ENCODE results near the gene STK39. TPM values are rescaled to one million over a fixed set of nuclear protein-coding genes. Genes with fewer than 3 reads are reported as not detected.
A peak's percentile ranks its signal among the peaks of the same experiment; 100 is the strongest.

Gene STK39
- total RNA-seq, 1 donor from 2014 or later = 29.6 TPM

GRCh38 chr2:168182550-168183249, 64.7 kb downstream of the STK39 start:
- no peak for ATAC-seq

- no peak for ATAC-seq
Observed at GRCh38 chr2:168181825-168182224, 65.6 kb downstream of the STK39 start.

- ATAC-seq = no peak
Observed at GRCh38 chr2:168180914-168181313, 66.5 kb downstream of the STK39 start.

GRCh38 chr2:168180483-168180882, 66.9 kb downstream of the STK39 start:
- ATAC-seq = no peak

GRCh38 chr2:168179592-168179991, 67.8 kb downstream of the STK39 start:
- peak; percentile 55 for ATAC-seq

- ATAC-seq = peak; percentile 37
Observed at GRCh38 chr2:168178520-168179324, 68.7 kb downstream of the STK39 start.

GRCh38 chr2:168176402-168176801, 71.0 kb downstream of the STK39 start:
- ATAC-seq = no peak

- no peak for ATAC-seq
Observed at GRCh38 chr2:168175469-168175868, 71.9 kb downstream of the STK39 start.

GRCh38 chr2:168174756-168175155, 72.6 kb downstream of the STK39 start:
- no peak for ATAC-seq

GRCh38 chr2:168172071-168172470, 75.3 kb downstream of the STK39 start:
- no peak for ATAC-seq

GRCh38 chr2:168171059-168171762, 76.2 kb downstream of the STK39 start:
- ATAC-seq = no peak

- ATAC-seq = no peak
Observed at GRCh38 chr2:168169097-168169745, 78.2 kb downstream of the STK39 start.

GRCh38 chr2:168167511-168168263, 79.7 kb downstream of the STK39 start:
- no peak for ATAC-seq

GRCh38 chr2:168166902-168167510, 80.4 kb downstream of the STK39 start:
- no peak for ATAC-seq

- no peak for ATAC-seq
Observed at GRCh38 chr2:168165985-168166901, 81.2 kb downstream of the STK39 start.

- ATAC-seq = no peak
Observed at GRCh38 chr2:168165397-168165796, 82.0 kb downstream of the STK39 start.

GRCh38 chr2:168160897-168161296, 86.5 kb downstream of the STK39 start:
- no peak for ATAC-seq

- ATAC-seq = no peak
Observed at GRCh38 chr2:168159754-168160585, 87.4 kb downstream of the STK39 start.

- ATAC-seq = no peak
Observed at GRCh38 chr2:168158586-168158985, 88.8 kb downstream of the STK39 start.

- ATAC-seq = peak; percentile 86
Observed at GRCh38 chr2:168157926-168158325, 89.5 kb downstream of the STK39 start.
